Ovary (tissue), 9 donors: Measurements from ENCODE around the gene P4HTM. TPM values are rescaled to one million over a fixed set of nuclear protein-coding genes. Genes with fewer than 3 reads are reported as not detected.

Experiments
- DNase-seq, 5 donors: peaks; one replicate each; pipeline ENCODE4 v3.0.0-alpha.2; 2019 to 2020
- H3K27ac ChIP-seq, 2 donors: fragments of 200-600 bp; one replicate each; pipeline versions ENCODE4 v1.5.1 to v1.8.0; 2019 to 2022
- H3K27me3 ChIP-seq: fragments of 200-600 bp; one replicate; pipeline ENCODE4 v1.8.0; 2022
- H3K36me3 ChIP-seq: fragments of 200-600 bp; sonication (generic); one replicate; pipeline ENCODE4 v1.5.1; 2019
- H3K4me1 ChIP-seq: one replicate; pipeline ENCODE4 v1.8.1; 2013; ENCODE audit warnings: mild to moderate bottlenecking, moderate library complexity; ENCODE audit not compliant: insufficient read depth
- H3K4me3 ChIP-seq: fragments of 200-600 bp; sonication (generic); one replicate; pipeline ENCODE4 v1.5.1; 2017
- H3K9me3 ChIP-seq, 2 donors: fragments of 200-600 bp in 1 of 2; sonication (generic) in 1 of 2; one replicate each; pipeline versions ENCODE4 v1.5.1 to v1.8.1; 2013 to 2019; ENCODE audit warnings: mild to moderate bottlenecking in 1 of 2, moderate library complexity in 1 of 2
- EP300 ChIP-seq: sonication (generic); formaldehyde crosslinking; IDR thresholded peaks from one replicate; pipeline ENCODE4 v1.6.1; 2017; ENCODE audit warnings: antibody characterized with exemption
- POLR2A ChIP-seq: fragments of 450-650 bp; IDR thresholded peaks from one replicate; pipeline ENCODE4 v1.6.1; 2017; ENCODE audit warnings: antibody characterized with exemption, mild to moderate bottlenecking, moderate library complexity
- WGBS, 3 donors: extraction: QIAGEN DNeasy Blood & Tissue Kit in 1 of 3; methylation state at CpG; one replicate each; pipeline versions ENCODE4 v1.1.5 to v1.1.7; 2013 to 2017; 5-methylcytosine and 5-hydroxymethylcytosine counted together
- intact Hi-C, 4 donors: fragments of 100-400 bp; cut with DNase I; formaldehyde crosslinking; loops; one replicate each; pipeline versions ENCODE4 v1.11.0 to v1.15.1; 2022 to 2023
- polyA plus RNA-seq, 2 donors: library from polyadenylated mRNA; stranded (reverse); fragments of 200-250 nt in 1 of 2; fragments of 350-450 nt in 1 of 2; fragmentation: Illumina TruSeq in 1 of 2; extraction: RNeasy Lipid Tissue Mini Kit (QIAGEN cat#74804) in 1 of 2; gene quantifications; one replicate each; pipeline ENCODE4 v1.2.3, GENCODE V29; 2013 to 2014
- total RNA-seq, 7 donors: library from RNA; depleted of rRNA in 2 of 7; stranded (reverse); fragments of >200 nt in 2 of 7; fragmentation: NEBNext Ultra II Directional in 3 of 7; extraction: Animal tissue kit (Norgen Biotek cat#: 25700) in 3 of 7; gene quantifications; one replicate each; pipeline versions ENCODE4 v1.1.0 to v1.2.4, GENCODE V29; 2016 to 2023
- TF ChIP-seq, protein P1 (sequence below), 3 donors: fragments of 450-650 bp in 2 of 3; fragments of 200-600 bp in 1 of 3; IDR thresholded peaks; one replicate each; pipeline versions ENCODE4 v1.5.1 to v1.8.0; 2016 to 2022; ENCODE audit warnings: antibody characterized with exemption in 3 of 3, mild to moderate bottlenecking in 1 of 3
- donor health status: DM: no; HTN: no; CAD: no; lungs with moderate emphysema.
- donor health status: DM: no; HTN: no; CAD: no.
- donor health status: Bipolar disorder and iron deficiency.
- donor health status: DM: yes; HTN: yes; CAD: no.
- donor health status: DM: no; HTN: no; CAD: no.
- donor health status: DM: yes; HTN: yes; CAD: no.

P4HTM gene
- total and polyA plus RNA-seq, 9 donors, result 16.6 to 125 (median 41.0) TPM

DNA sequence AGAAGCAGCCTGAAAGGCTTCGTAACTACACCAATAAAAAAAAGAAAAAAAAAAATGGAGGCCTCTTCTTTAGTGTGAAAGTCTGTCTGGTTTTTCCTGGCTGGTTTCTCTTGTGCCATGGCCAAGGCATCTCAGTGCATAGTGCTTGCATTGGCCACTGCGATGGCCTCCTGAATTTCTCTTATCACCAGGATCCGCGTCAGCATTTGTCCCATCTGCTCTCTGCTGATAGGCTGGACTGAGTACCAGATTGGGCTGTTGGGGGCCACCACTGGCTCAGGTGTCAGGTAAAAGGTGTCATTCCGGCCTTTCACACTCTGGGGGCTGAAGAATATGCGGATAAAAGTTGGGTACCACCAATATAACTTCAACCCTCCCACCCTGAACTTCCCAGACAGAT lies 40.3 kb downstream of the P4HTM start:
- Histone ChIP-seq H3K9me3 (no peaks in the 10 kb centered on the region), H3K36me3 (no peaks in the 10 kb centered on the region), H3K4me1 (peaks cover 3% of the 10 kb centered on the region), H3K4me3 (no peak overlapping the region), H3K27ac (no peak overlapping the region), H3K27me3 (no peaks in the 10 kb centered on the region)
- TF ChIP-seq, protein P1, sequence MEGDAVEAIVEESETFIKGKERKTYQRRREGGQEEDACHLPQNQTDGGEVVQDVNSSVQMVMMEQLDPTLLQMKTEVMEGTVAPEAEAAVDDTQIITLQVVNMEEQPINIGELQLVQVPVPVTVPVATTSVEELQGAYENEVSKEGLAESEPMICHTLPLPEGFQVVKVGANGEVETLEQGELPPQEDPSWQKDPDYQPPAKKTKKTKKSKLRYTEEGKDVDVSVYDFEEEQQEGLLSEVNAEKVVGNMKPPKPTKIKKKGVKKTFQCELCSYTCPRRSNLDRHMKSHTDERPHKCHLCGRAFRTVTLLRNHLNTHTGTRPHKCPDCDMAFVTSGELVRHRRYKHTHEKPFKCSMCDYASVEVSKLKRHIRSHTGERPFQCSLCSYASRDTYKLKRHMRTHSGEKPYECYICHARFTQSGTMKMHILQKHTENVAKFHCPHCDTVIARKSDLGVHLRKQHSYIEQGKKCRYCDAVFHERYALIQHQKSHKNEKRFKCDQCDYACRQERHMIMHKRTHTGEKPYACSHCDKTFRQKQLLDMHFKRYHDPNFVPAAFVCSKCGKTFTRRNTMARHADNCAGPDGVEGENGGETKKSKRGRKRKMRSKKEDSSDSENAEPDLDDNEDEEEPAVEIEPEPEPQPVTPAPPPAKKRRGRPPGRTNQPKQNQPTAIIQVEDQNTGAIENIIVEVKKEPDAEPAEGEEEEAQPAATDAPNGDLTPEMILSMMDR (IDR thresholded peaks at IDR 0.05), result no peak
- TF ChIP-seq EP300, result no peak
- TF ChIP-seq POLR2A, result no peak
- 81 to 87% (median 86%) methylated on average over 6 of the region's 6 CpGs for WGBS, 3 donors
- DNase-seq, result peak in 1 of 5 donors; percentile 29
- intact Hi-C loops, result loop anchor here in 1 of 4 donors (5.0 kb wide), 1 partner anchor 62 kb away; the partner anchor contains the start of gene QRICH1

DNA sequence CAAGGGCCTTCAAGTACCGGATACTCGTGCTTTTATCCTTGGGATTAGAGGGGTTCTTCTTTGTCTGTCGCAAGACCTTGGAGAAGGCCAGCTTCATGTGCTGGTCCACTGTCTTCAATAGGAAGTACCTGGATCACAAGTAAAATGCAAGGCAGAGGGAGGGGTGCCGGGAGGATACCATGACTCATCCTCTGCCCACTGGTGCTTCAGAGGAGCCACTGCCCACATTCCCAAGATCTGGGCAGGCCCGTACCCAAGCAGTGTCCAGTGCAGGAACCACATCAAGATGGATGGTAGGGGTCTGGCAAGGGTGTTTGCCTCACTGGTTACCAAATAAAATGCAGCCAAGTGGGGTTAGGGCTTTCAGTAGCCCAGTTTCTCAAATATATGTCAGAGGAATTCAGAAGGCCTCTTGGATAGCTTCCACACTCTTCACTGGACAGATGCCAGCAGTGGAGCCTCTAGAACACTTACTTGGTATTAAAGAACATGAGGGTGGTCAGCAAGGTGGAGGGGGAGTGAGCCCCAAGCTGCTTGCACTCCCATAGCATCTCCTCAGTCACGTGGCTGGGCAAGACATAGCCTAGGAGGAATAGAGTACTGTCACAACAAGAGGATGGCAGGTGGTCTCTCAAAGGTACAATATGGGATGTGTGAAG lies 42.7 kb downstream of the P4HTM start:
- H3K4me3 ChIP-seq, result no peak overlapping the region
- no peaks in the 10 kb centered on the region for H3K36me3 ChIP-seq
- peaks cover 2% of the 10 kb centered on the region for H3K4me1 ChIP-seq
- no peak overlapping the region for H3K27ac ChIP-seq
- H3K9me3 ChIP-seq, result no peaks in the 10 kb centered on the region
- no peaks in the 10 kb centered on the region for H3K27me3 ChIP-seq
- WGBS, 3 donors, result 68 to 83% (median 79%) methylated on average over 6 of the region's 6 CpGs
- no peak for DNase-seq
- TF ChIP-seq EP300 (no peak), POLR2A (no peak)
- TF ChIP-seq, protein P1 (IDR thresholded peaks at IDR 0.05), result no peak
- intact Hi-C loops, result loop anchor here in 1 of 4 donors (5.0 kb wide), 1 partner anchor 60 kb away; the partner anchor contains the start of gene QRICH1

DNA sequence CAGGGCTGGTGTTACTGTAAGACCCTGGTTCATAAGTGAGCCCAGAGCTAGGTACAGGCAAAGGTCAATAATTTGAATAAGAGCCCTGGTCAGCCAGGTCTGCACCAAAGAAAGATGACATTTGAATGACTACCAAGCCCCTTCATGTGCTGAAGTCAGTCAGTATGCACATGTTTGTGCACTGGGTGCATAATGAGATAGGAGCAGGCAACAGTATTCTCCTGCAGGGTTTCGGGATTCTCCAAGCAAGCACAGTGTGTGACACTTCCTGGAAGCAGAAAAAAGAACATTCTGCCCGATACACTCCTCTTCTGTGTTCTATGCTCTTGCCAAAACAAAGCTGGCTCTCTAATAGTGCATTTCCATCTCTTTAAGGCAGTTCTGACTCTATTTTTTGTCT lies 44.6 kb downstream of the P4HTM start:
- Histone ChIP-seq H3K27ac (no peak overlapping the region), H3K4me1 (peaks cover 2% of the 10 kb centered on the region), H3K36me3 (no peaks in the 10 kb centered on the region), H3K9me3 (no peaks in the 10 kb centered on the region), H3K4me3 (no peak overlapping the region), H3K27me3 (no peaks in the 10 kb centered on the region)
- DNase-seq, result no peak
- intact Hi-C loops, result loop anchor here in 1 of 4 donors (5.0 kb wide), 1 partner anchor 58 kb away; the partner anchor contains the start of gene QRICH1
- TF ChIP-seq EP300, result no peak
- TF ChIP-seq, protein P1 (IDR thresholded peaks at IDR 0.05), result no peak
- TF ChIP-seq POLR2A, result no peak
- 82 to 91% (median 84%) methylated on average over 2 of the region's 2 CpGs for WGBS, 3 donors

DNA sequence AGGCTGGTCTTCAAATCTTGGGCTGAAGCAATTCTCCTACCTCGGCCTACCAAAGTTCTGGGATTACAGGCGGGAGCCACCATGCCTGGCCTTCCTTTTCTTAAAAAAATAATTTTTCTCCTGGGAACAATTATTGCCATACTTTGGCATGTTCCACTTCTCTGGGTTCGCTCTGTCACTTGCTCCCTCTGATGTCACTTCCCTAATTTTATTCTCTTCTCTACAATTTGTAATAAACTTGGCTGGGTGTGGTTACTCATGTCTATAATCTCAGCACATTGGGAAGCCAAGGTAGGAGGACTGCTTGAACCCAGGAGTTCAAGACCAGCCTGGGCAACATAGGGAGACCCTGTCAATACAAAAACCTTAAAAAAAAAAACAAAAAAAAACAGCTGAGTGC lies 45.2 kb downstream of the P4HTM start:
- Histone ChIP-seq H3K27ac (no peak overlapping the region), H3K4me1 (peaks cover 2% of the 10 kb centered on the region), H3K27me3 (no peaks in the 10 kb centered on the region), H3K9me3 (no peaks in the 10 kb centered on the region), H3K4me3 (no peak overlapping the region), H3K36me3 (no peaks in the 10 kb centered on the region)
- DNase-seq, result no peak
- TF ChIP-seq EP300 (no peak), POLR2A (no peak)
- TF ChIP-seq, protein P1 (IDR thresholded peaks at IDR 0.05), result no peak
- intact Hi-C loops, result no loop called here
- 94 to 95% (median 95%) methylated on average over 3 of the region's 3 CpGs for WGBS, 3 donors
